GM19025 (cell line): ENCODE data around the gene SVIL.
"Not testable (repeated sequence)": the region's sequence is repeated elsewhere in the genome, so short reads cannot be mapped to it uniquely, and the experiment has no call there.

Experiments used
- ATAC-seq: cut with Tn5 transposase; IDR thresholded peaks from one replicate; pipeline ENCODE4 v1.9.1; 2021; ENCODE audit warnings: mild to moderate bottlenecking, low read depth, moderate library complexity; ENCODE audit not compliant: unreplicated experiment

The SVIL gene

GRCh38 chr10:29546773-29547313 is 87.9 kb downstream of the SVIL start:
- ATAC-seq: no peak

- no peak for ATAC-seq
Measured at GRCh38 chr10:29545122-29545521, 89.6 kb downstream of the SVIL start.

- no peak for ATAC-seq
Measured at GRCh38 chr10:29543715-29544114, 91.1 kb downstream of the SVIL start.

GRCh38 chr10:29542723-29543122 is 92.0 kb downstream of the SVIL start:
- ATAC-seq: no peak

GRCh38 chr10:29541422-29542210 is 93.2 kb downstream of the SVIL start:
- no peak for ATAC-seq

GRCh38 chr10:29540016-29540415 is 94.8 kb downstream of the SVIL start:
- no peak for ATAC-seq

- ATAC-seq: no peak
Measured at GRCh38 chr10:29539412-29539811, 95.4 kb downstream of the SVIL start.

GRCh38 chr10:29537799-29538198 is 97.0 kb downstream of the SVIL start:
- no peak for ATAC-seq

- ATAC-seq: not testable (repeated sequence)
Measured at GRCh38 chr10:29536691-29537090, 98.1 kb downstream of the SVIL start.

GRCh38 chr10:29535778-29536453 is 98.9 kb downstream of the SVIL start:
- no peak for ATAC-seq

GRCh38 chr10:29535012-29535777 is 99.6 kb downstream of the SVIL start:
- ATAC-seq: no peak

- ATAC-seq: no peak
Measured at GRCh38 chr10:29534590-29534989, 100.2 kb downstream of the SVIL start.

GRCh38 chr10:29533696-29534285 is 101.0 kb downstream of the SVIL start:
- ATAC-seq: no peak

GRCh38 chr10:29533046-29533445 is 101.7 kb downstream of the SVIL start:
- no peak for ATAC-seq

GRCh38 chr10:29532256-29532878 is 102.4 kb downstream of the SVIL start:
- ATAC-seq: no peak

GRCh38 chr10:29530112-29530976 is 104.4 kb downstream of the SVIL start:
- no peak for ATAC-seq

GRCh38 chr10:29529146-29529545 is 105.6 kb downstream of the SVIL start:
- ATAC-seq: no peak

- ATAC-seq: no peak
Measured at GRCh38 chr10:29525762-29526161, 109.0 kb downstream of the SVIL start.

GRCh38 chr10:29524720-29525119 is 110.1 kb downstream of the SVIL start:
- ATAC-seq: no peak
